GM12878 (cell line): ENCODE results near the gene CYBC1. TPM values are rescaled to one million over a fixed set of nuclear protein-coding genes. Genes with fewer than 3 reads are reported as not detected.

Source experiments
- E2F8 ChIP-seq: fragments of 450-650 bp; IDR thresholded peaks from 2 replicates; pipeline ENCODE4 v1.6.1; 2018; ENCODE audit warnings: mild to moderate bottlenecking, low read depth, moderate library complexity; ENCODE audit not compliant: partially characterized antibody
- EED ChIP-seq: sonication (generic); IDR thresholded peaks from 2 replicates; pipeline ENCODE4 v1.6.1; 2016; ENCODE audit warnings: antibody characterized with exemption, low read depth
- HDGF ChIP-seq: fragments of 450-650 bp; IDR thresholded peaks from 2 replicates; pipeline ENCODE4 v1.6.1; 2016; ENCODE audit warnings: antibody characterized with exemption
- polyA plus RNA-seq, 11 experiments: library from polyadenylated mRNA; depleted of rRNA in 4 of 11; unstranded in 6 of 11; stranded (reverse) in 5 of 11; fragments of >200 nt; fragmentation: Nextera tagmentation in 4 of 11; fragmentation: Illumina TruSeq in 1 of 11; extraction: Ambion mirVana in 4 of 11; extraction: Trizol in 1 of 11; gene quantifications; 1 replicate in 1 of 11; 2 replicates in 10 of 11; pipeline versions ENCODE4 v1.2.1 to v1.2.3, GENCODE V29; 2011 to 2016; ENCODE audit warnings: inconsistent platforms in 2 of 11, missing spikeins in 2 of 11, low read depth in 1 of 11
- small RNA-seq: library from RNA; depleted of rRNA; stranded (forward); fragments of <200 nt; gene quantifications from one replicate; pipeline ENCODE3, GENCODE V24; 2014
- total RNA-seq, 4 experiments: library from RNA; depleted of rRNA in 3 of 4; stranded (reverse); fragments of >200 nt in 3 of 4; fragmentation: Illumina TruSeq in 1 of 4; extraction: Trizol in 1 of 4; gene quantifications; 2 replicates each; pipeline versions ENCODE4 v1.2.1 to v1.2.3, GENCODE V29; 2013 to 2021
- TF ChIP-seq, protein P1 (sequence below): IDR thresholded peaks from 2 replicates; pipeline ENCODE4 v1.6.1; 2011; ENCODE audit warnings: borderline replicate concordance, low read depth, mild to moderate bottlenecking, moderate library complexity, mixed read lengths, low read length; ENCODE audit not compliant: insufficient read depth; ENCODE audit errors: extremely low read length

The CYBC1 gene
- total and polyA plus RNA-seq, 10 of the 15 experiments (the other 5 are each of a cell fraction or from before 2014, with no cell fraction given), result 4.2 to 162 (median 133) TPM

GRCh38 chr17:82392941-82393340 is 57.6 kb downstream of the CYBC1 start (continued):
- no peak for TF ChIP-seq E2F8
- TF ChIP-seq, protein P1, sequence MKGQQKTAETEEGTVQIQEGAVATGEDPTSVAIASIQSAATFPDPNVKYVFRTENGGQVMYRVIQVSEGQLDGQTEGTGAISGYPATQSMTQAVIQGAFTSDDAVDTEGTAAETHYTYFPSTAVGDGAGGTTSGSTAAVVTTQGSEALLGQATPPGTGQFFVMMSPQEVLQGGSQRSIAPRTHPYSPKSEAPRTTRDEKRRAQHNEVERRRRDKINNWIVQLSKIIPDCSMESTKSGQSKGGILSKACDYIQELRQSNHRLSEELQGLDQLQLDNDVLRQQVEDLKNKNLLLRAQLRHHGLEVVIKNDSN, result no peak
- no peak for TF ChIP-seq EED
- TF ChIP-seq HDGF, result no peak

Small RNA genes lying within 50 kb of the gene (small RNA-seq; reads per million reads assigned to genes)
- gene RF00019, result not detected

Other genes starting within 250 kb of the CYBC1 start
Only the 7 nearest of the 13 such genes appear.
- not detected in 2 replicates for gene SECTM1, start 117.0 kb downstream of the CYBC1 start, total RNA-seq (2014; rRNA removed)
- not detected in 2 replicates for gene SECTM1, start 117.0 kb downstream of the CYBC1 start, total RNA-seq (2014; rRNA removed; fragmentation: Illumina TruSeq; extraction: Trizol)
- 0.08 TPM in 1 of 2 replicates, not detected in the other for gene SECTM1, start 117.0 kb downstream of the CYBC1 start, total RNA-seq (2021)
- gene SECTM1, start 117.0 kb downstream of the CYBC1 start, polyA plus RNA-seq (2011; rRNA removed), result 0.12 TPM in 1 of 2 replicates, not detected in the other
- 0.10 TPM in 1 of 2 replicates, not detected in the other for gene SECTM1, start 117.0 kb downstream of the CYBC1 start, polyA plus RNA-seq (2014; fragmentation: Illumina TruSeq; extraction: Trizol)
- not detected for gene SECTM1, start 117.0 kb downstream of the CYBC1 start, polyA plus RNA-seq (2014; fragmentation: Nextera tagmentation; extraction: Ambion mirVana)
- gene SECTM1, start 117.0 kb downstream of the CYBC1 start, polyA plus RNA-seq (2014; rRNA removed), result 0.11 TPM in 1 of 2 replicates, not detected in the other
- gene SECTM1, start 117.0 kb downstream of the CYBC1 start, polyA plus RNA-seq (2016; fragmentation: Nextera tagmentation; extraction: Ambion mirVana), result under 1 TPM in 1 of 2 experiments, not detected in 1; 0.13 TPM
- gene TEX19, start 91.5 kb downstream of the CYBC1 start, total RNA-seq (2014; rRNA removed), result 0.11 TPM in 1 of 2 replicates, not detected in the other
- gene TEX19, start 91.5 kb downstream of the CYBC1 start, total RNA-seq (2014; rRNA removed; fragmentation: Illumina TruSeq; extraction: Trizol), result 0.14 and 0.22 TPM in 2 replicates
- 0.19 TPM in 1 of 2 replicates, not detected in the other for gene TEX19, start 91.5 kb downstream of the CYBC1 start, total RNA-seq (2021)
- 0.26 and 0.27 TPM in 2 replicates for gene TEX19, start 91.5 kb downstream of the CYBC1 start, polyA plus RNA-seq (2011; rRNA removed)
- 0.09 TPM in 1 of 2 replicates, not detected in the other for gene TEX19, start 91.5 kb downstream of the CYBC1 start, polyA plus RNA-seq (2014; fragmentation: Illumina TruSeq; extraction: Trizol)
- under 1 TPM in 1 of 2 experiments, not detected in 1; 0.03 TPM for gene TEX19, start 91.5 kb downstream of the CYBC1 start, polyA plus RNA-seq (2014; fragmentation: Nextera tagmentation; extraction: Ambion mirVana)
- 0.05 and 0.32 TPM in 2 replicates for gene TEX19, start 91.5 kb downstream of the CYBC1 start, polyA plus RNA-seq (2014; rRNA removed)
- under 1 TPM in 1 of 2 experiments, not detected in 1; 0.13 TPM for gene TEX19, start 91.5 kb downstream of the CYBC1 start, polyA plus RNA-seq (2016; fragmentation: Nextera tagmentation; extraction: Ambion mirVana)
- 0.11 TPM in 1 of 2 replicates, not detected in the other for gene UTS2R, start 79.0 kb downstream of the CYBC1 start, total RNA-seq (2014; rRNA removed)
- gene UTS2R, start 79.0 kb downstream of the CYBC1 start, total RNA-seq (2014; rRNA removed; fragmentation: Illumina TruSeq; extraction: Trizol), result not detected in 2 replicates
- 0.36 and 1.1 TPM in 2 replicates for gene UTS2R, start 79.0 kb downstream of the CYBC1 start, total RNA-seq (2021)
- gene UTS2R, start 79.0 kb downstream of the CYBC1 start, polyA plus RNA-seq (2011; rRNA removed), result 0.04 TPM in 1 of 2 replicates, not detected in the other
- not detected in 2 replicates for gene UTS2R, start 79.0 kb downstream of the CYBC1 start, polyA plus RNA-seq (2014; fragmentation: Illumina TruSeq; extraction: Trizol)
- gene UTS2R, start 79.0 kb downstream of the CYBC1 start, polyA plus RNA-seq (2014; fragmentation: Nextera tagmentation; extraction: Ambion mirVana), result not detected
- 0.12 and 0.30 TPM in 2 replicates for gene UTS2R, start 79.0 kb downstream of the CYBC1 start, polyA plus RNA-seq (2014; rRNA removed)
- not detected for gene UTS2R, start 79.0 kb downstream of the CYBC1 start, polyA plus RNA-seq (2016; fragmentation: Nextera tagmentation; extraction: Ambion mirVana)
- gene HEXD, start 32.4 kb downstream of the CYBC1 start, total RNA-seq (2014; rRNA removed), result 10.8 and 12.7 TPM in 2 replicates
- gene HEXD, start 32.4 kb downstream of the CYBC1 start, total RNA-seq (2014; rRNA removed; fragmentation: Illumina TruSeq; extraction: Trizol), result 5.8 and 6.4 TPM in 2 replicates
- gene HEXD, start 32.4 kb downstream of the CYBC1 start, total RNA-seq (2021), result 15.9 and 16.4 TPM in 2 replicates
- gene HEXD, start 32.4 kb downstream of the CYBC1 start, polyA plus RNA-seq (2011; rRNA removed), result 5.1 and 7.6 TPM in 2 replicates
- 5.0 and 6.3 TPM in 2 replicates for gene HEXD, start 32.4 kb downstream of the CYBC1 start, polyA plus RNA-seq (2014; fragmentation: Illumina TruSeq; extraction: Trizol)
- gene HEXD, start 32.4 kb downstream of the CYBC1 start, polyA plus RNA-seq (2014; fragmentation: Nextera tagmentation; extraction: Ambion mirVana), result 1 to 10 TPM; 1.6 to 1.9 TPM
- gene HEXD, start 32.4 kb downstream of the CYBC1 start, polyA plus RNA-seq (2014; rRNA removed), result 21.9 and 24.2 TPM in 2 replicates
- 1 to 10 TPM; 4.9 to 8.7 TPM for gene HEXD, start 32.4 kb downstream of the CYBC1 start, polyA plus RNA-seq (2016; fragmentation: Nextera tagmentation; extraction: Ambion mirVana)
- gene OGFOD3, start 32.2 kb downstream of the CYBC1 start, total RNA-seq (2014; rRNA removed), result 21.0 TPM in 2 replicates
- 10.3 and 11.6 TPM in 2 replicates for gene OGFOD3, start 32.2 kb downstream of the CYBC1 start, total RNA-seq (2014; rRNA removed; fragmentation: Illumina TruSeq; extraction: Trizol)
- 25.8 and 29.6 TPM in 2 replicates for gene OGFOD3, start 32.2 kb downstream of the CYBC1 start, total RNA-seq (2021)
- gene OGFOD3, start 32.2 kb downstream of the CYBC1 start, polyA plus RNA-seq (2011; rRNA removed), result 10.8 and 16.9 TPM in 2 replicates
- 4.2 and 10.2 TPM in 2 replicates for gene OGFOD3, start 32.2 kb downstream of the CYBC1 start, polyA plus RNA-seq (2014; fragmentation: Illumina TruSeq; extraction: Trizol)
- gene OGFOD3, start 32.2 kb downstream of the CYBC1 start, polyA plus RNA-seq (2014; fragmentation: Nextera tagmentation; extraction: Ambion mirVana), result 1 to 10 TPM in 1 of 2 experiments, under 1 TPM in 1; 0.48 to 2.4 TPM
- gene OGFOD3, start 32.2 kb downstream of the CYBC1 start, polyA plus RNA-seq (2014; rRNA removed), result 19.6 and 23.7 TPM in 2 replicates
- gene OGFOD3, start 32.2 kb downstream of the CYBC1 start, polyA plus RNA-seq (2016; fragmentation: Nextera tagmentation; extraction: Ambion mirVana), result 10 to 100 TPM; 25.9 to 28.4 TPM
- gene NARF, start 8.0 kb upstream of the CYBC1 start, total RNA-seq (2014; rRNA removed), result 35.5 and 44.1 TPM in 2 replicates
- gene NARF, start 8.0 kb upstream of the CYBC1 start, total RNA-seq (2014; rRNA removed; fragmentation: Illumina TruSeq; extraction: Trizol), result 29.2 and 29.4 TPM in 2 replicates
- gene NARF, start 8.0 kb upstream of the CYBC1 start, total RNA-seq (2021), result 65.3 and 65.8 TPM in 2 replicates
- 120 and 138 TPM in 2 replicates for gene NARF, start 8.0 kb upstream of the CYBC1 start, polyA plus RNA-seq (2011; rRNA removed)
- gene NARF, start 8.0 kb upstream of the CYBC1 start, polyA plus RNA-seq (2014; fragmentation: Illumina TruSeq; extraction: Trizol), result 22.4 and 42.7 TPM in 2 replicates
- 10 to 100 TPM; 16.7 to 27.4 TPM for gene NARF, start 8.0 kb upstream of the CYBC1 start, polyA plus RNA-seq (2014; fragmentation: Nextera tagmentation; extraction: Ambion mirVana)
- gene NARF, start 8.0 kb upstream of the CYBC1 start, polyA plus RNA-seq (2014; rRNA removed), result 50.9 and 56.1 TPM in 2 replicates
- gene NARF, start 8.0 kb upstream of the CYBC1 start, polyA plus RNA-seq (2016; fragmentation: Nextera tagmentation; extraction: Ambion mirVana), result 100 to 1,000 TPM; 115 to 126 TPM
- gene FOXK2, start 69.0 kb upstream of the CYBC1 start, total RNA-seq (2014; rRNA removed), result 32.2 and 35.9 TPM in 2 replicates
- gene FOXK2, start 69.0 kb upstream of the CYBC1 start, total RNA-seq (2014; rRNA removed; fragmentation: Illumina TruSeq; extraction: Trizol), result 32.3 and 32.9 TPM in 2 replicates
- gene FOXK2, start 69.0 kb upstream of the CYBC1 start, total RNA-seq (2021), result 56.8 and 58.3 TPM in 2 replicates
- gene FOXK2, start 69.0 kb upstream of the CYBC1 start, polyA plus RNA-seq (2011; rRNA removed), result 26.8 and 36.6 TPM in 2 replicates
- 23.0 and 39.7 TPM in 2 replicates for gene FOXK2, start 69.0 kb upstream of the CYBC1 start, polyA plus RNA-seq (2014; fragmentation: Illumina TruSeq; extraction: Trizol)
- gene FOXK2, start 69.0 kb upstream of the CYBC1 start, polyA plus RNA-seq (2014; fragmentation: Nextera tagmentation; extraction: Ambion mirVana), result 1 to 10 TPM; 2.4 to 3.8 TPM
- 38.3 and 42.3 TPM in 2 replicates for gene FOXK2, start 69.0 kb upstream of the CYBC1 start, polyA plus RNA-seq (2014; rRNA removed)
- 1 to 10 TPM; 2.7 to 5.6 TPM for gene FOXK2, start 69.0 kb upstream of the CYBC1 start, polyA plus RNA-seq (2016; fragmentation: Nextera tagmentation; extraction: Ambion mirVana)